ENCODE data around the gene GTF3C2. TPM values are rescaled to one million over a fixed set of nuclear protein-coding genes. Genes with fewer than 3 reads are reported as not detected.

GTF3C2 gene
- total and polyA plus RNA-seq, 9 of the 15 experiments (the other 6 are each of a cell fraction or from before 2014, with no cell fraction given), result 35.5 to 96.8 (median 53.0) TPM

DNA sequence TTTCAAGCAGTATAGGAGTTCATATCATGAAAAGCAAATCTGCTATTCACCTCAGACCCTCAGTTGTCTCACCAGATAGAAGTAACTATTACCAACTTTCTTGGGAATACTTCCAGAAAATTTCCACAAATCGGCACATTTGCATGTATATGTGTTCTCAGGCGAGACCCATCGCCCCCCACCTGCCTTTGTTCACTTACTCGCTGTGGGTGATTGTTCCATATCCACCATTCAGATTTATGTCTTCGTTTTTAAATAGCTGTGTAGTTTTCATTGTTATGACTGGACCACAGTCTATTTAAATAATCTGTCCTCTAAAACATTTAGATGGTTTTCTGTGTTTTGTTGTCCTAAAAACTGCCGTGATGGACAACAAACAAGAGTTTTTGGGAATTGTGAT lies 71.1 kb downstream of the GTF3C2 start:
- no peak overlapping the region for H3K27ac ChIP-seq (ENCODE audit: extremely low read depth, low read depth, low read length)
- no peak overlapping the region for H3K4me3 ChIP-seq
- no peak overlapping the region for H3K4me2 ChIP-seq (ENCODE audit: insufficient read depth, low read length)
- no peak overlapping the region for H2AFZ ChIP-seq (ENCODE audit: low read depth, low read length)
- DNase-seq (ENCODE audit: extremely low read depth in 1 of 4, low spot score in 3 of 4) (no peak), ATAC-seq (no peak), FAIRE-seq (no peak)
- H3K9me3 ChIP-seq (replicated peaks; ENCODE audit: control insufficient read depth, insufficient read depth, low read depth, low read length), result no peaks in the 10 kb centered on the region
- peaks cover 6 to 12% of the 10 kb centered on the region in 2 experiments for H3K4me1 ChIP-seq (replicated peaks in 1 of 2; ENCODE audit: control insufficient read depth in 2 of 2, insufficient read depth in 2 of 2, low read length in 2 of 2)
- in situ Hi-C loops (cut with MboI) (loop anchor here (5.0 kb wide), 1 partner anchor 48 kb away; no protein-coding TSS in a partner anchor), intact Hi-C loops (cut with micrococcal nuclease) (loop anchor here (10.0 kb wide), 1 partner anchor 441 kb away; the partner anchor contains the start of gene DPYSL5)
- ChIA-PET POLR2A (interaction anchor here (1.0 to 1.7 kb wide), 2 partner anchors 14 to 22 kb away, joined by 3 to 5 read pairs; no protein-coding TSS in a partner anchor), CTCF (ENCODE audit: low intra/inter-chr PET ratio) (interaction anchor here (0.6 kb wide), 1 partner anchor 9 kb away, joined by 4 read pairs; no protein-coding TSS in a partner anchor)
- H3K9me1 ChIP-seq (ENCODE audit: control insufficient read depth, insufficient read depth, low read length), result no peaks in the 10 kb centered on the region
- WGBS (ENCODE audit: insufficient coverage, low coverage, missing lambda C conversion rate), result 19% methylated on average over 6 of the region's 6 CpGs
- no peaks in the 10 kb centered on the region for H3K36me3 ChIP-seq (ENCODE audit: control insufficient read depth, insufficient read depth, low read length)
- TF ChIP-seq GABPB1 (CRISPR knock-in tag; IDR thresholded peaks at IDR 0.05) (no peak), BACH1 (tag; IDR thresholded peaks at IDR 0.05) (no peak), PHF8 (IDR thresholded peaks at IDR 0.05; ENCODE audit: borderline replicate concordance, low read length) (no peak), TAF15 (IDR thresholded peaks at IDR 0.05; ENCODE audit: low read depth, low read length) (no peak), HIVEP1 (CRISPR knock-in tag; IDR thresholded peaks at IDR 0.05) (no peak), CHD4 (IDR thresholded peaks at IDR 0.05; ENCODE audit: insufficient read depth, insufficient replicate concordance, low read depth, low read length, poor library complexity, severe bottlenecking) (no peak), ZNF232 (CRISPR knock-in tag; IDR thresholded peaks at IDR 0.05) (no peak), PPARD (CRISPR knock-in tag; IDR thresholded peaks at IDR 0.05) (no peak), FUS (optimal IDR thresholded peaks at IDR 0.05; ENCODE audit: low read depth, low read length) (no peak), NR4A1 (CRISPR knock-in tag; IDR thresholded peaks at IDR 0.05) (no peak), NR4A1 (tag; IDR thresholded peaks at IDR 0.05) (no peak), HSF4 (CRISPR knock-in tag; IDR thresholded peaks at IDR 0.05; ENCODE audit: borderline replicate concordance) (no peak), SRSF7 (optimal IDR thresholded peaks at IDR 0.05; ENCODE audit: low read depth, low read length) (no peak), SOX6 (IDR thresholded peaks at IDR 0.05) (no peak), THRAP3 (IDR thresholded peaks at IDR 0.05; ENCODE audit: borderline replicate concordance) (no peak), NR1H2 (CRISPR knock-in tag; IDR thresholded peaks at IDR 0.05) (no peak)
- TF ChIP-seq, protein P1, sequence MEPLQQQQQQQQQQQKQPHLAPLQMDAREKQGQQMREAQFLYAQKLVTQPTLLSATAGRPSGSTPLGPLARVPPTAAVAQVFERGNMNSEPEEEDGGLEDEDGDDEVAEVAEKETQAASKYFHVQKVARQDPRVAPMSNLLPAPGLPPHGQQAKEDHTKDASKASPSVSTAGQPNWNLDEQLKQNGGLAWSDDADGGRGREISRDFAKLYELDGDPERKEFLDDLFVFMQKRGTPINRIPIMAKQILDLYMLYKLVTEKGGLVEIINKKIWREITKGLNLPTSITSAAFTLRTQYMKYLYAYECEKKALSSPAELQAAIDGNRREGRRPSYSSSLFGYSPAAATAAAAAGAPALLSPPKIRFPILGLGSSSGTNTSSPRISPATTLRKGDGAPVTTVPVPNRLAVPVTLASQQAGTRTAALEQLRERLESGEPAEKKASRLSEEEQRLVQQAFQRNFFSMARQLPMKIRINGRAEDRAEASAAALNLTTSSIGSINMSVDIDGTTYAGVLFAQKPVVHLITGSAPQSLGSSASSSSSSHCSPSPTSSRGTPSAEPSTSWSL (CRISPR knock-in tag; IDR thresholded peaks at IDR 0.05; ENCODE audit: borderline replicate concordance), result no peak
- TF ChIP-seq, protein P2, sequence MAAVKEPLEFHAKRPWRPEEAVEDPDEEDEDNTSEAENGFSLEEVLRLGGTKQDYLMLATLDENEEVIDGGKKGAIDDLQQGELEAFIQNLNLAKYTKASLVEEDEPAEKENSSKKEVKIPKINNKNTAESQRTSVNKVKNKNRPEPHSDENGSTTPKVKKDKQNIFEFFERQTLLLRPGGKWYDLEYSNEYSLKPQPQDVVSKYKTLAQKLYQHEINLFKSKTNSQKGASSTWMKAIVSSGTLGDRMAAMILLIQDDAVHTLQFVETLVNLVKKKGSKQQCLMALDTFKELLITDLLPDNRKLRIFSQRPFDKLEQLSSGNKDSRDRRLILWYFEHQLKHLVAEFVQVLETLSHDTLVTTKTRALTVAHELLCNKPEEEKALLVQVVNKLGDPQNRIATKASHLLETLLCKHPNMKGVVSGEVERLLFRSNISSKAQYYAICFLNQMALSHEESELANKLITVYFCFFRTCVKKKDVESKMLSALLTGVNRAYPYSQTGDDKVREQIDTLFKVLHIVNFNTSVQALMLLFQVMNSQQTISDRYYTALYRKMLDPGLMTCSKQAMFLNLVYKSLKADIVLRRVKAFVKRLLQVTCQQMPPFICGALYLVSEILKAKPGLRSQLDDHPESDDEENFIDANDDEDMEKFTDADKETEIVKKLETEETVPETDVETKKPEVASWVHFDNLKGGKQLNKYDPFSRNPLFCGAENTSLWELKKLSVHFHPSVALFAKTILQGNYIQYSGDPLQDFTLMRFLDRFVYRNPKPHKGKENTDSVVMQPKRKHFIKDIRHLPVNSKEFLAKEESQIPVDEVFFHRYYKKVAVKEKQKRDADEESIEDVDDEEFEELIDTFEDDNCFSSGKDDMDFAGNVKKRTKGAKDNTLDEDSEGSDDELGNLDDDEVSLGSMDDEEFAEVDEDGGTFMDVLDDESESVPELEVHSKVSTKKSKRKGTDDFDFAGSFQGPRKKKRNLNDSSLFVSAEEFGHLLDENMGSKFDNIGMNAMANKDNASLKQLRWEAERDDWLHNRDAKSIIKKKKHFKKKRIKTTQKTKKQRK (IDR thresholded peaks at IDR 0.05; ENCODE audit: borderline replicate concordance, low read depth, low read length), result no peak
- H3K9ac ChIP-seq (ENCODE audit: insufficient read depth in 1 of 2, low read depth in 2 of 2, low read length in 2 of 2), result no peak overlapping the region
- no peaks in the 10 kb centered on the region for H3K27me3 ChIP-seq (ENCODE audit: control insufficient read depth in 2 of 2, insufficient read depth in 2 of 2, low read length in 2 of 2)
- no peaks in the 10 kb centered on the region for H3K79me2 ChIP-seq (ENCODE audit: control insufficient read depth, insufficient read depth, low read length)
- no peaks in the 10 kb centered on the region for H4K20me1 ChIP-seq (replicated peaks; ENCODE audit: control insufficient read depth, insufficient read depth, low read length)
- no TSS peak for BruUV-seq (replicated peaks)
